HG03439 (cell line): ENCODE data around the gene ZNF275.
"Not testable (repeated sequence)": the region's sequence is repeated elsewhere in the genome, so short reads cannot be mapped to it uniquely, and the experiment has no call there.

Experiments
- ATAC-seq: cut with Tn5 transposase; IDR thresholded peaks from one replicate; pipeline ENCODE4 v1.9.1; 2021; ENCODE audit warnings: mild to moderate bottlenecking, moderate library complexity; ENCODE audit not compliant: unreplicated experiment

The ZNF275 gene

GRCh38 chrX:153353416-153353815 is 19.5 kb downstream of the ZNF275 start:
- ATAC-seq, result no peak

GRCh38 chrX:153357877-153358276 is 23.9 kb downstream of the ZNF275 start:
- ATAC-seq, result no peak

- ATAC-seq, result no peak
Observed at GRCh38 chrX:153361781-153362397, 27.9 kb downstream of the ZNF275 start.

DNA sequence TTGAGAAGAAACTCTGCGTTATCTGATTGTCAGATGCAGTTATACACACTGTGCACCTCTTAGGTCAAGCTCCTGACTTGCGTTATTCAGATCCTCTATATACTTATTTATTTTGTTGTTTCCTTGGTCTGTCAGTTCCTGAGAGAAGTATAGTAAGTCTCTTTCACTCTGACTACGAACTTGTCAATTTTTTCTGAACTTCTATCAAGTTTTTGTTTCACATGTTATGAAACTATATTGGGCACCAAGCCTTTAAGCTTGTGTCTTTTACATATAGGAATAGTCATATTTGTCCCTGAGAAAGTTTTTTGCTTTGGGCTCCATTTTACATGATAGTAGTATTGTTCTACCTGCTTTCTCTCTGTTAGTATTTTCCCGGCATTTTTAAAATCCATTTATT is 31.7 kb downstream of the ZNF275 start:
- ATAC-seq, result no peak

DNA sequence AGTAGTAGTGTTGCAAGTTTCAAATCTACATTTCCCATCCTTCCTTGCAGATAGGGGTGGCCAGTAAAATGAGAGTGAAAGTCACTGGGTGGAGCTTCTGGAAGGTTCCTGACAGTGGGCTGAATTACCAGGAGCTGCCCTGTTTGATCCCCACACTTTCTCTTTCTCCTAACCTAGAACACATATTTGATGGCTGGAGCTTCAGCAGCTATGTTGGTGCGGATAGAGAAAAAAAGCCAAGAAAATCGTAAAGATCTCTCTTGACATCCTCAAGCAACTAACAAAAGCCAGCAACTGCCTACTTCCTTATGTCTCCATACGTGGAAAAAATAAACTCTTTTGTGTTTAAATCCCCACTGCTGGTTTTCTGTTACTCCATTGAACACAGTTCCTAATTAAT is 32.2 kb downstream of the ZNF275 start:
- ATAC-seq, result no peak

GRCh38 chrX:153366878-153367538 is 33.1 kb downstream of the ZNF275 start:
- ATAC-seq, result no peak

DNA sequence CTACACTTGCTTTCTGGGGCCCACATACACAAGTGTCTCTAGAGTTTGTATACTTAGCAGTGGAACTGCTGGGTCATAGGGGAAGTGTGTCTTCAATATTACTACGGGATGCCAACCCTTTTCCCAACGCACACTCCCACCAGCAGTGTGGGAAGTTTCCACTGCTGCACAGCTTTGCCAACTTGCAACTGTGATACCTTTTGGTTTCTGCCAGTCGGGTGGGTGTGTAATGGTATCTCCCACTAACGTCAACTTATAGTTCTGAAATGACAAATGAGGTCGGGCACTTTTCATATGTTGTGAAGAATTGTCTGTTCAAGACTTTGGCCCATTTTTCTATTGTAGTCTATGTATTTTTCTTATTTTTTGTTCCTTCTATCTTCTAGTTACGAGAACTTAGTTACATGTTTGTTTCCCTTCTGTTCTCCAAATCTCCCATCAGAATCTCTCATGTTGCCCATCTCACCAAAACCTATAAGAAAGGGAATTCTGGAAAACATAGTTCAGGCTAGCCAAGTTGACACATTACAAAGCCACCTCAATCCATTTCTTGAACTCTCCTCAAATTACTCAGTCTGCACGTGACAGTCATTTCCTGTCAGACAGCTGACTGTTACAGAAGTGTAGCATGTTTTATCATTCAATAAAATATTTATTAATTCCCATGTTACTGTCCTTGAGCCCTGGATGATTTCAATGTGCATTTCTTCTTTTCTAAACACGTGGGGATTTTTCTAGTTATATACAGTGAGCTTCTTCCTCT is 36.5 kb downstream of the ZNF275 start:
- no peak for ATAC-seq

DNA sequence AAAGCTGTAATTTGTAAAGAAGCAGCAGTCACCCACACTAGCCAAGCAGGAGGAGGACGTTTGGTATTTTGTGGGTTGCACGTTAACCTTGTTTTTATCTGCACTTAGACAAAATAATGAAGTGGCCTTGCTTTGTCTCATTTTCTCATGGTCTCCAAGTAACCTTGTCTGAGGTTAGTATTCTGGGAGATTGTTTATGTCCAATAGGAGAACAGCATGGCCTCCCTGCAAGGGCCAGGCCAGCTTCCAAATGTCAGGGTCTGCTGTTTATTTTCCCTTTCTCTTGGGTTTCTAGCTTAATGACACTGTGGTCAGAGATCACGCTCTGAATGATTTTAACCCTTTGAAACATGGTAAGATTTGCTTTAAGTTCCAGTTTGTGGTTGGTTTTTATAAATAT is 37.3 kb downstream of the ZNF275 start:
- ATAC-seq, result no peak

DNA sequence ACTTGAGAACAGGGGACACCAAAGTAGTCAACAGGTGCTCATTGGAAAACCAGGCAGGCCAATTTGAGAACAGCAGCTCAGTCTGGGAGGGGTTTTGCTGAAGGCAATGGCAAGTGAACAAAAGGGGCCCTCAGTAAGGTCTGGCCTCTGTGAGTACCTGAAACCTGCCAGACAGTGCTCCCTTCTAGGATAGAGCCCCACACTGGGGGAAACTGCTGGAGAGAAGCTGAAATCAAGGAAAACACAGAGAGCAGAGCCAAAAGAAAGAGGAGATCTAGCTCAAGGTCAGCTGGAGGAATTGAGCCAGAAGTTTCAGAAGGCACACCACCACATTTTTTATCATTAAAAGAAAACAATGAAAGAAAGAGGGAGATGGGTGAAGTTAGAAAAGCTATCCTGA is 39.0 kb downstream of the ZNF275 start:
- no peak for ATAC-seq

- no peak for ATAC-seq
Observed at GRCh38 chrX:153374426-153374825, 40.5 kb downstream of the ZNF275 start.

DNA sequence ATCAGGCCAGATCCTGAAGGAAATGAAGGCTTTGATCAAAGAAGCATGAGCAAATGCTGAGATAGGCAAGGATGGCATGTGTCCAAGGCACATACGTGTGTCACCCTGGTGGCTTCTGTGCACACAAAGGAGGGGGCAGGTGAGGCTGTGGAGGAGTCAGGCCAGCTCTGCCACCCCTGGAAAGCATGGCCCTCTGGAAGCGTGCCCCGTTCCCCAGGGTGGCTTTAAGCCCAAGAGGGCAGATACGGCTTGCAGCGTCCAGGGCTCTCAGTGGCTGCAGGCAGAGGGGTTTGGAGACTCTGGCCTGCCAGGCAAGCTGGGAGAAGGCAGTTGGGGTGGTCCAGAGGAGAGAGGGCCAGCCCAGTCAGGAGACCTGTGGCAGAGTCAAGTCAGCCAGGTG is 41.6 kb downstream of the ZNF275 start:
- no peak for ATAC-seq

GRCh38 chrX:153377727-153378126 is 43.8 kb downstream of the ZNF275 start:
- no peak for ATAC-seq

DNA sequence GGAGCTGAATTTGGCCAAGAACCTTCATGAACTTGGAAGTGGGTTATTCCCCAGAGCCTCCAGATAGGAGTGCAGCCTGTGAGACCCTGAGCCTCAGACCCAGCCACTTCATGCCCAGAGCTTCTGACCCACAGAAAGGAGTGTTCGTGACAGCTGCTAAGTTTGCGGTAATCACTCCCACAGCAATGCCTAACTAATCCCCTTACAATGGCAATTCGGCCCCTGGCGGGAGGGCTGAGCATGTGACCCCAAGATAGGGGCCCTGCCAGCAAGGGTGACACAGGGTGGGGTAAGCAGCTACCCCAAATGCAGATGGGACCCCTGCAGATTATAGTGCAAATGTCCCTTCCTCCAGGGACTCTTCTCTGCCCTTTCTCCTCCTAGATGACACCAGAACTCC is 44.7 kb downstream of the ZNF275 start:
- ATAC-seq, result no peak

DNA sequence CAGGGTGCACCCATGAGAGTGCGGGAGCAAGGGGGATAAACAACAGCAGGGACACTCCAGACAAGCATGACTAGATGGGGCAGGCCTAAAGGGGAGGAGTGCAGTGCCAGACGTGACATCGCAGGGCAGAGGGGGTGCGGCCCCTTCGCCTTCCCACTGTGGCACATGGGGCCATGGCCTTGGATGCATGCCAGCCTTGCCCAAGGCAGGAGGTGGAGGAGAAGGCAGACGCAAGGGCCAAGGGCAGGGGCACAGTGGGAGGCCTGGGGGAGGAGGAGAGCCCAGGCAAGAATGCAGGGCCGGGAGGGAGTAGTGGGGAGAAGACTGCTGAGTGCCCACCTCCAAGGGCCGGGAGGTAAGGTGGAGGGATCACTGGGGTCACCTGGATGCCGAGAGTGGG is 45.6 kb downstream of the ZNF275 start:
- ATAC-seq, result no peak

DNA sequence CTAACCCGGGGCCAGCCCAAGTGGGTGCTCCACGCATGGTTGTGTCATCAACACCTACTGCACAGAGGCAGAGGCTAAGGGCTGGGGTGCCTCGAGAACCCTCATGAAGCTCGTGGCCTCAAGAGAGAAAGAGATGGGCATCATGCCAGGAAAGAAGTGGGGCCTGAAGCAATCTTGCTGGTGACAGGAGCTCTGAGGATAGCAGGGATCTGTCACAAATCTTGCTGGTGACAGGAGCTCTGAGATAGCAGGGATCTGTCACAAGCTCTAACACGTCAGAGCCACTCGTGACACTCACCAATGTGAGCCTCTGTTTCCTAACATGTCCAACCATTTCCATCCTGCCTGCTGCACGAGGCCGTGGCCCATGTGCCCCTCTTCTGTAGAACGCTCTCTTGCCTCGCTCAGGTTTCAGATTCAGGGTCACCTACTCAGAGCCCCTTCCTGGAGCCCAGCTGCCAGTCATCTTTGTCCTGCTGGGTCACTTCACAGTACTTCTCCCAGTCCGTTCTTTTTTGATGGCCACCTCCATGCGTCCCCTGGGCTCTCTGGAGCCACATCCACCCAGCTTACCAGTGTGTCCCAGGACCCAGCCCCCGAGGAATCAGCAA is 46.1 kb downstream of the ZNF275 start:
- ATAC-seq, result no peak

DNA sequence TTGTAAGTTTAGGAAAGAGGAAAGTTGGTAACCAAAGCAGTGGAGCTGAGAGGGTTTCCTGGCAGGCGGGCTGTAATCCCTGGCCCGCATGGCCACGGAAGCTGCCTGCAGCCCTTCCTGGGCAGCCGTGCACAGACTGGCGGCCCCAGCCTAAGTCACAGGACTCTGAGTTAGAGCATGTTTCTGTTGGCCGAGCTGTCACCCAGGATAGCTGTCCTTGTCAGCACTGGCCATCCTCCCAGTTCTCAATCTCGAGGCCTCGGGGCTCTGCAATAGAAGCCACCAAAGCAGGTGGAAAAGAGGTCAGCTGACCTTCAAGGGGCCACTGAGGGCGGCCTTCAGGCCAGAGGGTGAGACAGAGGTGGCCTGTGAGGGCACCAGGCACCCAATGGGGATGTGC is 46.7 kb downstream of the ZNF275 start:
- no peak for ATAC-seq

DNA sequence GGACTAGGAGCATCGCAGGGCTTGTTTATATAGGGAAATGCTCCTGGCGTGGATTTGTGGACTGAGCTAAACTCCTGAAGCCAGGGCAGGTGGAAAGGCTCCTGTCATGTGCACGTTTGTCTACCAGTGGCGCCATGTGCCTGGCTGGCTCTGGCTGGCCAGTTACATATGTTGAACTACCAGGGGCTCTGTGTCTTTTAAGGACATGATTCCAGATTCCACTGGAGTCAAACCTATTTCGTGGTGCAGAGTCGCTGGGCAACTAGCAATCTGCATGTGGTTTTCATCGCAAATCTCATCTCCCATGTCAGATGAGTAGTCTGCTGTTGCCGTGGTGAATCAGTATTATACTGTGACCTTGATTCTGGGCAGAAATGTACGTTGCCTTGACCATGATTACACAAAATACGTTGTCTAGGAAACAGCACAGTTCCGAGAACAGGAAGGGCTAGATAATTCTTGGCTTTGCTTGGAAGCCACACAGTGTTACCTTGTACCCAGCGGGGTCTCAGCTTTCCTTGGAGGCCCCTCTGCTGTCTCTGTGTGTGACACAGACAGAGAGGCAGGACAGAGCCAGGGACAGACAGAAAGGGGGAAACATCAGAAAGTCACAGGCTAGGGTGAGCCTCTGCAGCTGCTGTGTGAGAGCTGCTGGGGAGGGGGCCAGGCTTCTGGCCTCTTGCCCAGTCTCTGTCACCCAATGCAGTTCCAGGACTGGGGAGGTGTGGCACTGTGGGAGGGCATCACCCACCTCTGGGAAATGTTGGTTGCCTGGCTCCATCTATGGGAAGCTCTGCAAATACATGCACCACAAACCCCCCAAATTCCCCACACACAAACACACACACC is 48.0 kb downstream of the ZNF275 start:
- no peak for ATAC-seq

DNA sequence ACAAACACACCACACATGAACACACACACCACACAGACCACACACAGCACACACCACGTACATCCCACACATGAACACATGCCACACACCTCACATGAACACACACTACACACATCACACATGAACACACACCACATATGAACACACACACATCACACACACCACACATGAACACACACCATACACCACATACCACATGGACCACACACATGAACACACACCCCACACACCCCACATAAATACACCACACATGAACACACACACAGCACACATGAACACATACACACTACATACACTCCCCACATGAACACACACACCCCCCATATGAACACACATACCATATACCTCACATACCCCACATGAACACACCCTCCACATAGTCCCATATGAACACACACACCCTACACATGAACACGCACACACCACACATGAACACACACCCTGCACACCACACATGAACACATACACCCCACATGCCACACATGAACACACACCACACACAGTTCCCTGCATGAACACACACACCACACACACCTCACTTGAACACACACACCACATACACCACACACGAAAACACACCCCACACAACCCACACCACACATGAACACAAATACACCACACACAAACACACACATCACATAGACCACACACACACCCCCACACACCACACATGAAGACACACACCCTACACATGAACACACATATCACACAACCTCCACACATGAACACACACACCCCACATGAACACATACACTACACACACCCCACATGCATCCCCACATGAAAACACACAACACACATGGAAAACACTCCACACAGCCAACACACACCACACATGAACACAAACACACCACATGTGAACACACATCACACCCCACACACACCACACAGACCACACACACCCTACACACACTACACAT is 48.9 kb downstream of the ZNF275 start:
- ATAC-seq, result no peak

GRCh38 chrX:153384390-153384789 is 50.4 kb downstream of the ZNF275 start:
- no peak for ATAC-seq

- not testable (repeated sequence) for ATAC-seq
Observed at GRCh38 chrX:153384973-153385372, 51.0 kb downstream of the ZNF275 start.
